Lower lobe of right lung (tissue), 2 donors: ENCODE data around the gene GPA33. TPM values are rescaled to one million over a fixed set of nuclear protein-coding genes. Genes with fewer than 3 reads are reported as not detected.

Experiments
- ATAC-seq, 2 donors: fragments of 200-7000 bp; cut with Tn5 transposase; one replicate each; pipeline ENCODE4 v1.9.1; 2020 to 2022; ENCODE audit warnings: mild to moderate bottlenecking in 2 of 2, moderate library complexity in 2 of 2
- DNase-seq: peaks from one replicate; pipeline ENCODE4 v3.0.0-alpha.2; 2020
- H3K27ac ChIP-seq: fragments of 200-600 bp; one replicate; pipeline ENCODE4 v1.8.0; 2022
- H3K27me3 ChIP-seq: fragments of 200-600 bp; one replicate; pipeline ENCODE4 v1.8.0; 2022; ENCODE audit warnings: low read depth
- H3K36me3 ChIP-seq: fragments of 200-600 bp; one replicate; pipeline ENCODE4 v1.8.0; 2022; ENCODE audit warnings: mild to moderate bottlenecking
- H3K4me1 ChIP-seq: fragments of 200-600 bp; one replicate; pipeline ENCODE4 v1.8.0; 2022
- H3K4me3 ChIP-seq: fragments of 200-600 bp; one replicate; pipeline ENCODE4 v1.8.0; 2022; ENCODE audit warnings: mild to moderate bottlenecking
- H3K9me3 ChIP-seq: fragments of 200-600 bp; one replicate; pipeline ENCODE4 v1.8.0; 2022
- intact Hi-C: fragments of 100-400 bp; cut with DNase I; formaldehyde crosslinking; loops from one replicate; pipeline ENCODE4 v1.11.0; 2022
- total RNA-seq: library from RNA; stranded (reverse); fragmentation: NEBNext Ultra II Directional; extraction: Animal tissue kit (Norgen Biotek cat#: 25700); gene quantifications from one replicate; pipeline ENCODE4 v1.2.1, GENCODE V29; 2021
- TF ChIP-seq, protein P1 (sequence below): fragments of 200-600 bp; IDR thresholded peaks from one replicate; pipeline ENCODE4 v1.8.0; 2022; ENCODE audit warnings: antibody characterized with exemption, mild to moderate bottlenecking
- donor health status: DM: no; HTN: yes; CAD: no; lungs with severe emphysema.

The GPA33 gene
- total RNA-seq, 1 donor from 2014 or later, result 3.6 TPM

DNA sequence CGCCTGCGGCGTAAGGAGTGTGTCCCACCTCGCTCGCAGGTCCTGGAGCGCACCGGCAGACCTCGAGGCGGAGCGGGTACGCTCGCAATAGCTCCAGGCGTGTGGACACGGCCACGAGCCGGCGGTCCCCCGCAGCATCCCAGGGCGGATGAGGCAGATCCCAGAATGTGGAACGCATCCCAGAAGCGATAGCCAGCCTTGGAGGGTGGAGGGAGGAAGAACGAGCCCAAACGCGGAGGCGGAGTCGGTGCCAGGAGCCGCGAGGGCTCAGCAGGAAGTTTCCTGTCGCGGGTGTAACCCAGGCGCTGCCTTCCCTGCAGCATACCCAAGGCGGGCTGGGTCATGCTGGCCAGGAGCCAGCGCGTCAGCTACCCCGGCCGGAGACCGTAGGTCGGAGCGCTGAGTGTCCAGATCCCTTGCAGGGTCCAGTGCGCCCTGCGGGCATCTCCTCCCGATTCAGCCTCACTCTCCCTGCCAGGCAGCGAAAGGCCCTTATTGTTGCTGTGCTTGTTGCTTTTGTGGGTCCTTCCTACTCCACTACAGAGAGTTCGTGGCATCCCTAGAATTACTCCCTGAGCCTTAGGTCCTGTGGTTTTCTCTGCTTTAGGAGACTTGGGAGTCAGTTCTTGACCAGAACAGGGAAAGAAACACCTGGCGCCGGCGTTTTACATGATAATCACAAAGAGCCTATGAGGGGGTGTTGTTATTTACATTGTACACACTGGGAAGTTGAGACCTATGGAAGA lies 31.4 kb upstream of the GPA33 start:
- Histone ChIP-seq H3K4me1 (peaks cover 12% of the 10 kb centered on the region), H3K36me3 (no peaks in the 10 kb centered on the region), H3K27ac (no peak overlapping the region), H3K9me3 (no peaks in the 10 kb centered on the region), H3K4me3 (peak overlapping the region; percentile 51), H3K27me3 (peaks cover 4% of the 10 kb centered on the region)
- DNase-seq (peak; percentile 75), ATAC-seq (peak; percentile 79 to 83)
- TF ChIP-seq, protein P1, sequence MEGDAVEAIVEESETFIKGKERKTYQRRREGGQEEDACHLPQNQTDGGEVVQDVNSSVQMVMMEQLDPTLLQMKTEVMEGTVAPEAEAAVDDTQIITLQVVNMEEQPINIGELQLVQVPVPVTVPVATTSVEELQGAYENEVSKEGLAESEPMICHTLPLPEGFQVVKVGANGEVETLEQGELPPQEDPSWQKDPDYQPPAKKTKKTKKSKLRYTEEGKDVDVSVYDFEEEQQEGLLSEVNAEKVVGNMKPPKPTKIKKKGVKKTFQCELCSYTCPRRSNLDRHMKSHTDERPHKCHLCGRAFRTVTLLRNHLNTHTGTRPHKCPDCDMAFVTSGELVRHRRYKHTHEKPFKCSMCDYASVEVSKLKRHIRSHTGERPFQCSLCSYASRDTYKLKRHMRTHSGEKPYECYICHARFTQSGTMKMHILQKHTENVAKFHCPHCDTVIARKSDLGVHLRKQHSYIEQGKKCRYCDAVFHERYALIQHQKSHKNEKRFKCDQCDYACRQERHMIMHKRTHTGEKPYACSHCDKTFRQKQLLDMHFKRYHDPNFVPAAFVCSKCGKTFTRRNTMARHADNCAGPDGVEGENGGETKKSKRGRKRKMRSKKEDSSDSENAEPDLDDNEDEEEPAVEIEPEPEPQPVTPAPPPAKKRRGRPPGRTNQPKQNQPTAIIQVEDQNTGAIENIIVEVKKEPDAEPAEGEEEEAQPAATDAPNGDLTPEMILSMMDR, result no peak
- intact Hi-C loops, result no loop called here

GRCh38 chr1:167120899-167121298 lies 30.7 kb upstream of the GPA33 start:
- Histone ChIP-seq H3K27ac (no peak overlapping the region), H3K4me1 (peaks cover 12% of the 10 kb centered on the region), H3K36me3 (no peaks in the 10 kb centered on the region), H3K4me3 (peak overlapping the region; percentile 51), H3K9me3 (no peaks in the 10 kb centered on the region), H3K27me3 (no peaks in the 10 kb centered on the region)
- TF ChIP-seq, protein P1, result no peak
- intact Hi-C loops, result no loop called here
- ATAC-seq, result no peak
- DNase-seq, result no peak

GRCh38 chr1:167119696-167120095 lies 29.5 kb upstream of the GPA33 start:
- DNase-seq (no peak), ATAC-seq (no peak)
- no peaks in the 10 kb centered on the region for H3K27me3 ChIP-seq
- H3K4me1 ChIP-seq, result peaks cover 12% of the 10 kb centered on the region
- H3K27ac ChIP-seq, result no peak overlapping the region
- no peaks in the 10 kb centered on the region for H3K9me3 ChIP-seq
- H3K4me3 ChIP-seq, result no peak overlapping the region
- intact Hi-C loops, result no loop called here
- H3K36me3 ChIP-seq, result no peaks in the 10 kb centered on the region
- TF ChIP-seq, protein P1, result no peak

DNA sequence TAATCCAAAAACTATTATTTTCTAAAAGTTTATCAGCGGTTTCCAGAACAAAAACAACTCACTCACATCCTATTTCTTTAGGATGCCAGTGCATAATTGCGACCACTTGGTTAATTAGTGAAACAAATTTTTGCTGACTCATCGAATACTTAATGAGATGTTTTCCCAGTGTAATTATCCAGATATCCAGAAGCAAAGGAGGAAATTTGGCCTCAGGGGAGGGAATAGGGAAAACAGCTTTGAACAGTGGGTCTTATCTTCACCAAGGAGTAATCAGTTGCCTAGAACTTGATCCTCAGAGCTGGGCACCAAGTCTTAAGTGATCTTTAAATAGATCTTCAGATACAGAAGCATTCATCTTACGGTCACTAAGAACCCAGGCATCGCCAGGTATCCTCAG lies 28.0 kb upstream of the GPA33 start:
- intact Hi-C loops, result no loop called here

GRCh38 chr1:167117225-167117624 lies 27.0 kb upstream of the GPA33 start:
- H3K4me1 ChIP-seq, result peaks cover 12% of the 10 kb centered on the region
- intact Hi-C loops, result no loop called here
- no peak for ATAC-seq
- no peaks in the 10 kb centered on the region for H3K27me3 ChIP-seq
- TF ChIP-seq, protein P1, result no peak
- H3K36me3 ChIP-seq, result no peaks in the 10 kb centered on the region
- H3K9me3 ChIP-seq, result no peaks in the 10 kb centered on the region
- no peak overlapping the region for H3K4me3 ChIP-seq
- H3K27ac ChIP-seq, result no peak overlapping the region
- no peak for DNase-seq

More for the DNA sequence above, 28.0 kb upstream of the GPA33 start:
- Histone ChIP-seq H3K36me3 (no peaks in the 10 kb centered on the region), H3K27ac (no peak overlapping the region), H3K4me3 (no peak overlapping the region), H3K27me3 (no peaks in the 10 kb centered on the region), H3K9me3 (no peaks in the 10 kb centered on the region), H3K4me1 (peaks cover 12% of the 10 kb centered on the region)
- ATAC-seq, result no peak
- no peak for DNase-seq
- TF ChIP-seq, protein P1, result no peak
